Activated B cell treated with CpG ODN at 0.5 μM for 24 hours (primary cell): ENCODE data around the gene GNPAT. TPM values are rescaled to one million over a fixed set of nuclear protein-coding genes. Genes with fewer than 3 reads are reported as not detected.

Experiments used
- ATAC-seq: fragments of 200-7000 bp; cut with Tn5 transposase; one replicate; pipeline ENCODE4 v1.10.0; 2021; ENCODE audit warnings: low read depth, mild to moderate bottlenecking, moderate library complexity
- CTCF ChIA-PET: fragments of 350-600 bp; sonication (Branson Sonifier 250); formaldehyde crosslinking; loops from one replicate; lab custom pipeline; 2021; ENCODE audit warnings: antibody characterized with exemption; lab: Charles Lee
- POLR2A ChIA-PET: fragments of 350-600 bp; sonication (Branson Sonifier 250); formaldehyde crosslinking; loops from one replicate; lab custom pipeline; 2021; ENCODE audit warnings: antibody characterized with exemption; lab: Charles Lee
- DNase-seq: peaks from one replicate; pipeline ENCODE4 v3.0.0; 2022
- H3K27ac Mint-ChIP-seq: one replicate; pipeline ENCODE4 v1.8.0; 2020; ENCODE audit warnings: mixed read lengths
- H3K27me3 Mint-ChIP-seq: one replicate; pipeline ENCODE4 v1.8.0; 2021; ENCODE audit warnings: mixed read lengths
- H3K36me3 Mint-ChIP-seq: one replicate; pipeline ENCODE4 v1.8.0; 2021; ENCODE audit warnings: low read depth, mixed read lengths
- H3K4me1 Mint-ChIP-seq: one replicate; pipeline ENCODE4 v1.8.0; 2021; ENCODE audit warnings: mixed read lengths
- H3K4me3 Mint-ChIP-seq: one replicate; pipeline ENCODE4 v1.8.0; 2020; ENCODE audit warnings: mild to moderate bottlenecking, mixed read lengths
- H3K9me3 Mint-ChIP-seq: one replicate; pipeline ENCODE4 v1.8.0; 2020; ENCODE audit warnings: mixed read lengths
- intact Hi-C: fragments of 100-400 bp; cut with micrococcal nuclease; formaldehyde crosslinking; loops from one replicate; pipeline ENCODE4 v1.15.1; 2024
- total RNA-seq: library from RNA; stranded (reverse); gene quantifications from 2 replicates; pipeline ENCODE4 v1.2.3, GENCODE V29; 2022
- TF ChIP-seq, protein P1 (sequence below): fragments of 200-600 bp; IDR thresholded peaks from one replicate; pipeline ENCODE4 v1.8.0; 2022; ENCODE audit warnings: antibody characterized with exemption, mild to moderate bottlenecking

The GNPAT gene
- total RNA-seq, 1 donor from 2014 or later: 47.4 TPM

DNA sequence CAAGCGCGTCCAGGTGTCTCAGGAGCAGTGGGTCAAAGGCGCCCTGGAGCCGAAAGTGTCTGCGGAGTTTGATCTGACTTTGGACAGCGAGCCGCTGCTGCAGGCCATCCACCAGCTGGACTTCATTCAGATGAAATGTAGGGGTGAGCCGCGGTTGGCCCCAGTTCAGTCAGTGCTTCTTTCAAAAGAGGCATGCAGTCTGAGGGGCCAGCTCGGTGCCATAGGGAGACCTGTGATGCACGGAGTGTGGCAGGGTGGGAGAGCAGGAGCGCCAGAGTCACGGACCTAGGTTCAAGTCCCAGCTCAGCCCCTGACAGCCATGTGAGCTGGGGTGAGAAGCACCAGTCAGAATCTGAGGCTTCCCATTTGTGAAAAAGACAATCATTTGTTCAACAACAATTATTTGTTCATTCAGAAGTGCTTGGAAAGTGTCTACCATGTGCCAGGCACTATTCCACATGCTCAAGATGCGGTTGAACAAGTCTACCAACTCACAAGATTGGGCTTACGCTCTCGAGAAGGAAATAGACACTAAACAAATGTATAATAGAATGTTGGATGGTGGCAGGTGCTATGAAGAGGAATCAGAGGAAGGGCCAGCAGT, 39.5 kb upstream of the GNPAT start:
- no peak for DNase-seq
- H3K36me3 Mint-ChIP-seq: no peaks in the 10 kb centered on the region
- H3K9me3 Mint-ChIP-seq: no peaks in the 10 kb centered on the region
- peaks cover 38% of the 10 kb centered on the region for H3K27me3 Mint-ChIP-seq
- intact Hi-C loops: no loop called here
- H3K4me1 Mint-ChIP-seq: no peaks in the 10 kb centered on the region
- H3K4me3 Mint-ChIP-seq: no peak overlapping the region
- ATAC-seq: no peak
- CTCF ChIA-PET: no interaction called here
- TF ChIP-seq, protein P1, sequence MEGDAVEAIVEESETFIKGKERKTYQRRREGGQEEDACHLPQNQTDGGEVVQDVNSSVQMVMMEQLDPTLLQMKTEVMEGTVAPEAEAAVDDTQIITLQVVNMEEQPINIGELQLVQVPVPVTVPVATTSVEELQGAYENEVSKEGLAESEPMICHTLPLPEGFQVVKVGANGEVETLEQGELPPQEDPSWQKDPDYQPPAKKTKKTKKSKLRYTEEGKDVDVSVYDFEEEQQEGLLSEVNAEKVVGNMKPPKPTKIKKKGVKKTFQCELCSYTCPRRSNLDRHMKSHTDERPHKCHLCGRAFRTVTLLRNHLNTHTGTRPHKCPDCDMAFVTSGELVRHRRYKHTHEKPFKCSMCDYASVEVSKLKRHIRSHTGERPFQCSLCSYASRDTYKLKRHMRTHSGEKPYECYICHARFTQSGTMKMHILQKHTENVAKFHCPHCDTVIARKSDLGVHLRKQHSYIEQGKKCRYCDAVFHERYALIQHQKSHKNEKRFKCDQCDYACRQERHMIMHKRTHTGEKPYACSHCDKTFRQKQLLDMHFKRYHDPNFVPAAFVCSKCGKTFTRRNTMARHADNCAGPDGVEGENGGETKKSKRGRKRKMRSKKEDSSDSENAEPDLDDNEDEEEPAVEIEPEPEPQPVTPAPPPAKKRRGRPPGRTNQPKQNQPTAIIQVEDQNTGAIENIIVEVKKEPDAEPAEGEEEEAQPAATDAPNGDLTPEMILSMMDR: no peak
- H3K27ac Mint-ChIP-seq: no peak overlapping the region
- POLR2A ChIA-PET: no interaction called here

GRCh38 chr1:231201979-231202633, 38.9 kb upstream of the GNPAT start:
- DNase-seq (no peak), ATAC-seq (no peak)
- intact Hi-C loops: no loop called here
- CTCF ChIA-PET: no interaction called here
- no peak overlapping the region for H3K4me3 Mint-ChIP-seq
- peaks cover 38% of the 10 kb centered on the region for H3K27me3 Mint-ChIP-seq
- TF ChIP-seq, protein P1: no peak
- no peaks in the 10 kb centered on the region for H3K36me3 Mint-ChIP-seq
- H3K27ac Mint-ChIP-seq: no peak overlapping the region
- POLR2A ChIA-PET: no interaction called here
- H3K4me1 Mint-ChIP-seq: no peaks in the 10 kb centered on the region
- no peaks in the 10 kb centered on the region for H3K9me3 Mint-ChIP-seq

DNA sequence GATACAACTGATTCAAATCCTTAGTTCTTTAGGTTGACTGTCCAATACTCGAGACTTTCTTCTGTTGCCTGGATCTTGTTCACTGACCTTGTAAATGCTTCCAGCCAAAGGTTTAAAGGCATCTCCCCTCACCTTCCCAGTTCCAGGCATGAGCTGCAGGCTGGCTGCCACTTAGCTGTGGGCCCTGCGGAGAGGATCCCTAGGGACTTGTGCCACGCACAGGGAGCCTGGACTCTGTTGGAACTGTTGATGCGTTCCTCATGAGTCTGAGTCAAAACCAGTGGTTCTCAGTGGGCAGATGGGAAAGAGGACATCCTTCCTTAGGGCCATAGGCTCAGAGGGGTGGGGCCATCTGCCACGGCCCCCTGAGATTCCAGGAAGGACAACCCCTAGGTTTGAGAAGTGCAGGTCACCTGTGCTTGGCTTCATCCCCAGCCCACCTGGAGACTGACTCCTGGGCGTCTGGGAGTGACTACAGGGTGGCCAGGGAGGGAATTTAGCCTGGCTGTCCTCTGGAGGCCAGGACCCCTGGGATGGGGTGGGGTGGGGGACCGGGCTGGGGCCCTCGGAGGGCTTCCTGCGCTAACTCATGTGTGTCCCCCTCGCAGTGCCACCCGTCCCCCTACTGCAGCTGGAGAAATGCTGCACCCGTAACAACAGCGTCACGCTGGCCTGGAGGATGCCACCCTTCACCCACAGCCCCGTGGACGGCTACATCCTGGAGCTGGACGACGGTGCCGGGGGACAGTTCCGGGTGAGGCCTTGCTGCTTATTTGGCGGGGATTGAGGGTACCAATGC, 37.6 kb upstream of the GNPAT start:
- intact Hi-C loops: no loop called here
- H3K9me3 Mint-ChIP-seq: no peaks in the 10 kb centered on the region
- TF ChIP-seq, protein P1: no peak
- H3K27ac Mint-ChIP-seq: no peak overlapping the region
- no peak for DNase-seq
- POLR2A ChIA-PET: no interaction called here
- ATAC-seq: no peak
- H3K36me3 Mint-ChIP-seq: no peaks in the 10 kb centered on the region
- H3K27me3 Mint-ChIP-seq: peaks cover 35% of the 10 kb centered on the region
- H3K4me3 Mint-ChIP-seq: no peak overlapping the region
- CTCF ChIA-PET: no interaction called here
- H3K4me1 Mint-ChIP-seq: no peaks in the 10 kb centered on the region

DNA sequence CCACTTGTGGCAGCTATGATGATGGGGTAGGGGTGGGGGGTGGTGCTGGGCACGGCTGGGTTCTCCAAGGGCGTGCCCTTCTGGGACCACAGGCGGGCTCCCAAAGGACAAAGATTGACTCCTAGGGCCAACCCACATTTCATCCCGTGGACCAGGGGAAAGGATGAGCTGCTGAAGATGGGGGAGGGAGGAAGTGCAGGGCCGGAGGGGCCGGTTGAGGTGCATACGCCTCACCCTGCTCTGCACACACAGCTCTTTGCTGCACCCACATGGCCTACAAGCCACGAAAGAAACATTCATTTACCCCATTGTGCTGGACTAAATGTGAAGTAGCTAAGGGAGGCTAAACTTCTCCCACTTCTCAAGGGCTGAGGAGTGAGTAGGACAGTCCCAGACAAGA, 34.2 kb upstream of the GNPAT start:
- H3K27me3 Mint-ChIP-seq: peaks cover 13% of the 10 kb centered on the region
- H3K4me3 Mint-ChIP-seq: no peak overlapping the region
- DNase-seq: no peak
- TF ChIP-seq, protein P1: no peak
- H3K4me1 Mint-ChIP-seq: peaks cover 8% of the 10 kb centered on the region
- intact Hi-C loops: no loop called here
- no peaks in the 10 kb centered on the region for H3K9me3 Mint-ChIP-seq
- POLR2A ChIA-PET: no interaction called here
- ATAC-seq: no peak
- no peak overlapping the region for H3K27ac Mint-ChIP-seq
- CTCF ChIA-PET: interaction anchor here (0.7 kb wide), 1 partner anchor 289 kb away, joined by 3 read pairs; no protein-coding TSS in a partner anchor
- no peaks in the 10 kb centered on the region for H3K36me3 Mint-ChIP-seq

DNA sequence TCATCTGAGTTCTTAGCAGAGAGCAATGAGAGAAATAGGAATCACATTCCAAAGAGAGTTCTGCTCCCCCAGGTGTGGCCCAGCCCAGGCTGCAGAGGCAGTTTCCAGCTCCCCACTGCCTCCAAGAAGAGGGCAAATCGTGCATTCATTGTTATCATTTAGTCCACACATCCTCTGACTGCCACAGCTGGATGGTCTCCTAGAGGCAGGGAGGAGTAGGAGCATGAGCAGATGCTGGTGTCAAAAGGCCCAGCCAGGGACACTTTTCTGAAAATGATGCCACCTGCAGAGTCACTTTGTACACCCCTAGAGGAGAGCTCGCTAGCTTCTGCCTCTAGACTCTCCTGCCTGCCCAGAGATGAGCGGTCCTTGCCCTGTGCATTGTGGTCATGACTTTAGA, 33.6 kb upstream of the GNPAT start:
- intact Hi-C loops: no loop called here
- Mint-ChIP-seq H3K27ac (no peak overlapping the region), H3K9me3 (no peaks in the 10 kb centered on the region), H3K4me1 (peaks cover 13% of the 10 kb centered on the region), H3K36me3 (no peaks in the 10 kb centered on the region), H3K4me3 (no peak overlapping the region), H3K27me3 (peaks cover 10% of the 10 kb centered on the region)
- ChIA-PET POLR2A (no interaction called here), CTCF (interaction anchor here (0.7 kb wide), 1 partner anchor 290 kb away, joined by 3 read pairs; no protein-coding TSS in a partner anchor)
- ATAC-seq (no peak), DNase-seq (no peak)
- TF ChIP-seq, protein P1: no peak
